Cardiac muscle cell (in vitro differentiated cells and primary cell): ENCODE results near the gene SLIT3. TPM values are rescaled to one million over a fixed set of nuclear protein-coding genes. Genes with fewer than 3 reads are reported as not detected.

Experiments
- DNase-seq, 2 donors: peaks; one replicate each; pipeline versions ENCODE4 v3.0.0 to v3.0.0-alpha.2; 2010 to 2017; ENCODE audit warnings: low read depth in 1 of 2, low spot score in 1 of 2
- H3K27ac ChIP-seq: fragments of 200-600 bp; sonication (generic); 2 replicates; pipeline ENCODE4 v1.5.1; 2016
- H3K27me3 ChIP-seq: fragments of 200-600 bp; sonication (generic); 2 replicates; pipeline ENCODE4 v1.6.0; 2016; ENCODE audit warnings: control low read depth
- H3K36me3 ChIP-seq: fragments of 200-600 bp; sonication (generic); 2 replicates; pipeline ENCODE4 v1.5.1; 2016; ENCODE audit warnings: control low read depth
- H3K4me1 ChIP-seq: fragments of 200-600 bp; sonication (generic); 2 replicates; pipeline ENCODE4 v1.8.1; 2017; ENCODE audit warnings: low read depth, mild to moderate bottlenecking, mixed run types
- H3K4me3 ChIP-seq: fragments of 200-600 bp; sonication (generic); 2 replicates; pipeline ENCODE4 v1.5.1; 2016; ENCODE audit warnings: mild to moderate bottlenecking
- H3K9me3 ChIP-seq: fragments of 200-600 bp; sonication (generic); 2 replicates; pipeline ENCODE4 v1.5.1; 2017; ENCODE audit warnings: low read depth, mild to moderate bottlenecking, control low read depth
- polyA plus RNA-seq: library from polyadenylated mRNA; unstranded; fragments of >200 nt; fragmentation: Nextera tagmentation; extraction: Ambion mirVana; gene quantifications from 2 replicates; pipeline ENCODE4 v1.2.1, GENCODE V29; 2016
- total RNA-seq: library from RNA; depleted of rRNA; stranded (reverse); fragments of >200 nt; gene quantifications from 2 replicates; pipeline ENCODE4 v1.2.3, GENCODE V29; 2016
- TF ChIP-seq, protein P1 (sequence below): IDR thresholded peaks from 2 replicates; pipeline ENCODE4 v1.5.1; 2012; ENCODE audit warnings: low read depth, mild to moderate bottlenecking, low read length

The SLIT3 gene
- total and polyA plus RNA-seq, 2 experiments from 2014 or later: 50.7 to 111 TPM

GRCh38 chr5:168672016-168672415, 628.9 kb downstream of the SLIT3 start:
- Histone ChIP-seq H3K27ac (no peak overlapping the region), H3K4me1 (peaks cover 19% of the 10 kb centered on the region), H3K36me3 (no peaks in the 10 kb centered on the region), H3K4me3 (no peak overlapping the region), H3K27me3 (no peaks in the 10 kb centered on the region), H3K9me3 (no peaks in the 10 kb centered on the region)
- no peak for DNase-seq
- TF ChIP-seq, protein P1, sequence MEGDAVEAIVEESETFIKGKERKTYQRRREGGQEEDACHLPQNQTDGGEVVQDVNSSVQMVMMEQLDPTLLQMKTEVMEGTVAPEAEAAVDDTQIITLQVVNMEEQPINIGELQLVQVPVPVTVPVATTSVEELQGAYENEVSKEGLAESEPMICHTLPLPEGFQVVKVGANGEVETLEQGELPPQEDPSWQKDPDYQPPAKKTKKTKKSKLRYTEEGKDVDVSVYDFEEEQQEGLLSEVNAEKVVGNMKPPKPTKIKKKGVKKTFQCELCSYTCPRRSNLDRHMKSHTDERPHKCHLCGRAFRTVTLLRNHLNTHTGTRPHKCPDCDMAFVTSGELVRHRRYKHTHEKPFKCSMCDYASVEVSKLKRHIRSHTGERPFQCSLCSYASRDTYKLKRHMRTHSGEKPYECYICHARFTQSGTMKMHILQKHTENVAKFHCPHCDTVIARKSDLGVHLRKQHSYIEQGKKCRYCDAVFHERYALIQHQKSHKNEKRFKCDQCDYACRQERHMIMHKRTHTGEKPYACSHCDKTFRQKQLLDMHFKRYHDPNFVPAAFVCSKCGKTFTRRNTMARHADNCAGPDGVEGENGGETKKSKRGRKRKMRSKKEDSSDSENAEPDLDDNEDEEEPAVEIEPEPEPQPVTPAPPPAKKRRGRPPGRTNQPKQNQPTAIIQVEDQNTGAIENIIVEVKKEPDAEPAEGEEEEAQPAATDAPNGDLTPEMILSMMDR: no peak

DNA sequence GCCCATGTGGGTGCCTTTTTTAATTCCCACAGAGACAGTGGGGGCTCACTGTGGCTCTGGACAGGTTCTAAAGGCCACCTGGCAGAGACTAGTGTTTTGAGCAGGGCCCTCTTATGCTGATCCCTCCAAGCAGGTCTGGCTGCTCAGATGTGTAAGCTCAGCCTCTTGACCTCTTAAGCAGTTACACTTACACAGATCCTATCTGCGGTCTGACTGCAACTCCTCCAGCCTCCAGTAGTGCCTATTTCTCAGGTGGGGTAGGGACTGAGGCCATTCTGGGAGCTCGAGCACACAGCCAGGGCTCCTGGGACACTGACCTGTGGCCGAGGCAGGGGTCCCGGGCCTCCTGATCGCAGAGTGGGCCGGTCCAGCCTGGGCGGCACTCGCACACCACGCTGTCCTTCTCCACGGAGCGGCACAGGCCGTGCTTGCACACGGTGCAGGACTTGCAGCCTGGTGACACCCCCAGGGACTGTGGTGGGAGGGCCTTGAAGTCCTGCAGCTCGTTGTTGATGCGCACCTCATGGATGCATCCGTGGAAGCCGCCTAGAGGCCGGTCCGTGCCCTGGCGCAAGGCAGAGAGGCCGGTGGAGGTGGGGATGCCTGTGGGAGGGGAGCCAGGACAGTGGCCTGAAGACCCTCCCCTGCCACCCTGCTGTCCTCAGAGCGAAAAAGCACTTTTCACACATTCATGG, 629.9 kb downstream of the SLIT3 start:
- Histone ChIP-seq H3K36me3 (no peaks in the 10 kb centered on the region), H3K9me3 (no peaks in the 10 kb centered on the region), H3K4me1 (peaks cover 19% of the 10 kb centered on the region), H3K27ac (peak overlapping the region; percentile 63), H3K27me3 (no peaks in the 10 kb centered on the region), H3K4me3 (no peak overlapping the region)
- peak in 1 of 2 donors; percentile 83 for DNase-seq
- TF ChIP-seq, protein P1: no peak

GRCh38 chr5:168669668-168670378, 631.1 kb downstream of the SLIT3 start:
- Histone ChIP-seq H3K36me3 (no peaks in the 10 kb centered on the region), H3K27ac (no peak overlapping the region), H3K4me3 (no peak overlapping the region), H3K9me3 (no peaks in the 10 kb centered on the region), H3K27me3 (no peaks in the 10 kb centered on the region), H3K4me1 (peaks cover 19% of the 10 kb centered on the region)
- TF ChIP-seq, protein P1: no peak
- no peak for DNase-seq

- Histone ChIP-seq H3K36me3 (no peaks in the 10 kb centered on the region), H3K4me1 (peaks cover 19% of the 10 kb centered on the region), H3K9me3 (no peaks in the 10 kb centered on the region), H3K4me3 (no peak overlapping the region), H3K27ac (no peak overlapping the region), H3K27me3 (no peaks in the 10 kb centered on the region)
- TF ChIP-seq, protein P1: no peak
- DNase-seq: no peak
Measured at GRCh38 chr5:168669156-168669555, 631.8 kb downstream of the SLIT3 start.

DNA sequence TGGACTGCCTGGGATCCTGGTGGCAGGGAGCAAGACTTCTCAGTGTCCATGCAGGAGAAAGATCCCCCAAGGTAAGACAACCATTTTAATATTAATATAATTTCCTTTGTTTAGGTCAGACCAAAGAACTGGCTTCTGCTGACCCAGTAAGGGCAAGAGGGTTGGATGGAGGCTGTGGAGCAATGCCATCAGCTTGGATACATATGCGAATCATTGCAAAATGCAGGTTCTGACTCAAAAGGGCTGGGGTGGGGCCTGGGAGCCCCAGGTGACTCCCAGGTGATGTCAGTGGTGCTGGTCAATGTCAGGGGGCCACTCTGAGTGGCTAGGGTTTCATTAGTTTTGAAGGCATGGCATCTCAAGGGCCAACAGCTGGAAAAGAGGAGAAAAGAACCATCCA, 632.9 kb downstream of the SLIT3 start:
- Histone ChIP-seq H3K9me3 (no peaks in the 10 kb centered on the region), H3K27me3 (no peaks in the 10 kb centered on the region), H3K36me3 (no peaks in the 10 kb centered on the region), H3K4me1 (peaks cover 19% of the 10 kb centered on the region), H3K4me3 (no peak overlapping the region), H3K27ac (no peak overlapping the region)
- DNase-seq: no peak
- TF ChIP-seq, protein P1: no peak
